Measurements from ENCODE around the gene NT5C1B.
"Not testable (repeated sequence)": the region's sequence is repeated elsewhere in the genome, so short reads cannot be mapped to it uniquely, and the experiment has no call there.

Gene NT5C1B

DNA sequence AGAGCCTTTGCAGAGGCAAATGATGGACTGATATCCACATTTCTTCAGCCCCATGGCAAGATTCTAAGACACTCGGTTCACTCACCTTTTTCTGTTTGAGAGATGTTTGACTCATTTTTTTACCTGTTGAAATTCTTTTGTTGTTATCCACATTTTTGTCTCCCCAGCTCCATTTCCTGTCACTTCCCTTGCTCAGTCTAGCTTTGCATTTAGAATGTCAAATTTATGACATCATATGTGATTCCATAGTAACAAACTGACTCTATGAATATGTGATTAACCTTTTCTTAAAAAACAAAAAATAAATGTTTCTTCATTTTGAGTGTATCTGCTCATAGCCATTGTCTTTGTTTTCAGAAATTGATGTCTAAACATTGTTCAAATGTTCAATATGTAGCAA, at the start of gene NT5C1B:
TSS of gene NT5C1B (minus strand) at position 216 of the 400 bp plus-strand sequence. CDS start at position 115, 101 bp downstream.
- no peak for DNase-seq

DNA sequence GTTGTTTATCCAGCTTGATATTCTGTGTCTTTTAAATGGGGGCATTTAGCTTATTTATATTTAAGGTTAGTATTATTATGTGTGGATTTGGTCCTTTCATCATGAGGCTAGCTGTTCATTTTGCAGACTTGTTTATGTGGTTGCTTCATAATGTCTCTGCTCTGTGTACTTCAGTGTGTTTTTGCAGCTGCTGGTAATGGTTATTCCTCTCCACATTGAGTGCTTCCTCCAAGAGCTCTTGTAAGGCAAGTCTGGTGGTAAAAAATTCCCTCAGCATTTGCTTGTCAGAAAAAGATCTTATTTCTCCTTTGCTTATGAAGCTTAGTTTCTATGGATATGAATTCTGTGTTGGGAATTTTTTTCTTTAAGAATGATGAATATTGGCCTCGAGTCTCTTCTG, 47.8 kb upstream of the NT5C1B start:
- no peak for DNase-seq

DNA sequence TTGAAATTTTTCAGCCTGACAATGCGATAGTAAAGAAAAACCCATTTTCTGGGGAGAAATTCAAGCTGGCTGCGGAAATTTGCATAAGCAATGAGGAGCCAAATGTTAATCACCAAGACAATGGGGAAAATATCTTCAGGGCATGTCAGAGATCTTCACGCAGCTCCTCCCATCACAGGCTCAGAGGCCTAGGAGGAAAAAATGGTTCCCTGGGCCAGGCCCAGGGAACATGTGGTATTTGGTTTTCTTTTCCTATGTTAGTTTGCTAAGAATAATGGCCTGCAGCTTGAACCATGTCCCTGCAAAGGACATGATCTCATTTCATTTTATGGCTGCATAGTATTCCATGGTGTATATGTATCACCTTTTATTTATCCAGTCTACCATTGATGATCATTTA, 43.3 kb upstream of the NT5C1B start:
- not testable (repeated sequence) for DNase-seq

DNA sequence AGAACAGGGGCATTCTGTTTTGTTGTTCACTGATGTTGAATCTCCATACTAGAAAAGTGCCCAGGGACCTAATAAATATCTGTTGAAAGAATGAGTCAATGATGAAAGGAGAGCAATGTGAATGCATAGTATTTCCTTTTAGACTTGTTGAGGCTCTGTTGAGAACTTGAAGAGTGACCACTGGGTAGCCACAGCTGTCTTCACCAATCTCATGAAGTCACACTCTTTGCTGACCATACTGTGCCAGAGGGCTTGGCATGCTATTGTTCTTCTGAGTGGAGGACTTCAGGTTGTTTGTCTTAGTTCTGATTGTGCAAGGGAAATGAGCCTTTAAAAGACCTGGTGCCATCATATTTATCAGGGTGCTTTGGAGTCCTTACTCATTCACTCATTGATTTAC, 41.6 kb upstream of the NT5C1B start:
- DNase-seq: no peak

DNA sequence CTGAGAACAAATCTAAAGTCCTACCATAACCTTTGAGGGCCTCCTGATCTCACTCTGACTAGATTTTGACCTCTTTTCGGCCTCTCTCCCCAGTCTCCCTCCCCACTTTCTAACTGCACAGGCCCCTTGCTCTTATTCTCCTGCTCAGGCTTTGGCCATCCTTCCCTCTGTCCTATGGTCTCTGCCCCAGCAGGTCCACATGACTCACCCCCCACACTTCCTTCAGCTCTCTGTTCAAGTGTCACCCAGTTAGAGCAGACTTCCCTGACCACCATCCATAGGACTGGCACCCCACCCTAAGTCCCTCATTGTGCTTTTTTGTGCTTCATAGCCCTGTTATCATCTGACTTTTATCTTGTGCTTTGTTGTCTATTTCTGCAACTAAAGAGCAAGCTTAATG, 41.2 kb upstream of the NT5C1B start:
- no peak for DNase-seq

DNA sequence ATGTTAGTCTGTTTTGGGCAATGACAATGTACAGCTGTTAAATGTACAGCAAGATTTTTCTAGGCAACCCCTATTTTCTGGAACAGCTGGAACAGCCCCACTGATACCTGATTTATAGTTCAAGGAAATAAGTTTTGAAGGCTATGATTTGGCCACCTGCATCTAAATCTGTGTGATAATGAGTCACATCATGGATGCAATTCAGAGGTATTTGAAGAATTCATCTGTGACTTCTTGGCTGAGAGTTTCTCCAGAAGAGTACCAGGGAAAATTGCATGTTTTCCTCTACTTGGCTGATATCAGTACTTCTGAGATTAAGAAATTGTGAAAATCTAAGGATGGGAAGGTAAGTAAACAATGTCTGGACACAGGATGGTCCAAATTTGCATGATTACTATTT, 40.7 kb upstream of the NT5C1B start:
- DNase-seq: no peak

DNA sequence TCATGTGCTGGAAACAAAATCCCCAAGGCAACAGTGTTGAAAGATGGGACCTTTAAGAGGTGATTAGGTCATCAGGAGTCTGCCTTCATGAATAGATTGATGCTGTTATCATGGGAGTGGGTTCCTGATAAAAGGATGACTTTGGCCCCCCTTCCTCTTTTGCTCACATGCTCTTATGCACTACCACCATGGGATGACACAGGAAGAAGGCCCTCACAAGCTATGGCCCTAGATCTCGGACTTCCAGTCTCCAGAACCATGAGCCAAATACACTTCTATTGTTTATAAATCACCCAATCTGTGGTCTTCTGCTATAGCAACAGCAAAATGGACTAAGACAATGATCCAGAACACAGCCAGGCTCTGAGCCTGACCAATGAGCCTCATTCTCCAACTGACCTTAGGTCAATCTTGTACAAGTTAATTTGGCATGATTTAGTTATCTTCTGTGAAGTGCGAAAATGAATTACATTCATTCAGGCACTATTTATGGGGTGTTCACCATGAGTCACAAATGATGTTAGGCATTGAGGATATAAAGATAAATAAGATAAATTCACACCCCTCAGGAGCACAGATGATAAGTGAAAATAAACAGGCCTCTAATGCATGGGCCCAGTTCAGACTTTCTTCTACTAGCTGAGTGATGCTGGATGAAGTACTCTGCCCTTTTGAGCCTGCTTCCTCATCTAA, 37.7 kb upstream of the NT5C1B start:
- no peak for DNase-seq

DNA sequence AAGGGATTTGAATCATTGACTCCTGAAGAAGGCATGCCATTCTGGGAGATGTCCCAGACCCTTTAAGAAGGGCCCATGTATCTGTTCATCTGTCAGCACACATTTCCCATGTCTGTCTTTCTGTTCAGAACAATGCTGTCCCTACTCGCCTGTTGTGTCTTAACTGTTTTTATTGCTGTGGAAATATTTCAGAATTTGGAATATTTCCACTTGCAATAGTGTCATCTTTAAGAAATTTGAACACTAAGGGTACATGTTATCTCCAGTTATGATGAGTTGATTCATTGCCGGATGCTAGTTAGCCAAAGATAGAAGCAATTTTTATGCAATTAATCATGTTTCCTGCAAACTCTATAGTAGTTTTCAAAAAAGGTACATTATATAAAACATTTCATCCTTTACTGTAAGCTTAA, 36.9 kb upstream of the NT5C1B start:
- no peak for DNase-seq

DNA sequence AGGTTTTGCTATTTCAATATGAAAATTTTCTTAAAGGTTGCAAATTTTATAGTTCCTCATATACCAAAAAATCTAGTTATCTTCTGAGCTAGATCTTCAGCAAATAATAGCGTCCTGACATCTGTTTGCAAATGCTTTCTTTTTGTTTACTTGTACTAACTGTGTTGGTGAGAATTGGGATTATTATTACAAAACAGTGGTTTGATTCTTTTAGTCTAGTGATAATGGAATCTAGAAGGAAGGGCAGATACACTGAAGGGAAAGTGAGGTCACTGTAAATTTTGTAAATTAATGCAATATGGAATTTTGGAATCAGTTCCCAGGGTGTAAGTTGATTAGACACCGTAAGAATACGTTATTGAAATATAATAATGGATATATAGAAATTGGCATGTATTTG, 36.2 kb upstream of the NT5C1B start:
- DNase-seq: no peak

DNA sequence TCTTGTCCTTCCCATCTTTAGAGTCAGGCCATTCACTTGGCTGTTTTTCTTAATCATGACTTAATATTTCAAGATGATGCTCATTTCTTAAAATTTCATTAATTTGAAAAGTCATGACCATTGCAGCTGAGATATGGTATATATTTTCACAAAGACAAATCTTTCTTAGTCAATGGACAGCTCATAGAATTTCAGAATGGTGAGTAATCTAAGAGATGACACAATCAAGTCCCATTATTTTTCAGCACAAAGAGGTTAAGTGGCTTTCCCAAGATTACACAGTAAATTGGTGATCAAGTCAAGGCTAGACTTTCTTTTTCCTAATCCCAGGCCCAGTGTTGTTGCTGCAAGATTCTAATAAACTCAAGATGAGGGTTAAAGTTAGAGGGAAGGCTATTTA, 34.4 kb upstream of the NT5C1B start:
- no peak for DNase-seq

DNA sequence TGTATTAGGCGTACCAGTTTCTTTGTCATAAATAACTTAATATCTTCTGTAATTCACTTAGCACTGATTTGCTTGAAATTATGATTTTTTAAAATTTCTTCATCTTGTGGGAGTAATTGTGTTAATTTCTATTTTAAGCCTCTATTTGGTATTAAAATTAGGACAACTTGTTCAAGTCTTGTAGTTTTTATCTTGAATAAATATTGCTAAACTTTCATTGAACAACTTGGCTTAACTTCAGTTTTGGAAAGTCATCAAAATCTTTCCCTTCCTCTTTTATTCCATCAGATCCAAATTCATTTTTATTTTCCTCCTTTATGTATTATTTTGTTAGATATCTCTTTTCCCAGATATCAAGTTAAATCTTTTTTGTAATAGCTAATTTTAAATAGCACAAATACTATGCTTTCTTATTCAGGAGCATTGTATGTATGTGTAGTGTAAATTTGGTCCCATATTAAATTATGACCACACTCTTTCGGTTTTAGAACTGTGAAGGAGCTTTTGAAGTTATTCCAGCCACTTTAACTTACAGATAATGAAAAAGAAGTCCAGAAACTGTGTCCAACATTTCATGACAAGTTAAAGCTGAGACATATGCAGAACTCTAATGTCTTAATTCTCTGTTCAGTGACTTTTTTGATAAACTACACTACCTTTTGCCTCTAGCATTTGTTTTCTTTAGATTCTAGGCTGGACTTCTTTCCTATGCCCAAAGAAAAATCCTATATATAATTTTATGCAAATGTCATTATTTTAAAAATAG, 31.7 kb upstream of the NT5C1B start:
- no peak for DNase-seq

DNA sequence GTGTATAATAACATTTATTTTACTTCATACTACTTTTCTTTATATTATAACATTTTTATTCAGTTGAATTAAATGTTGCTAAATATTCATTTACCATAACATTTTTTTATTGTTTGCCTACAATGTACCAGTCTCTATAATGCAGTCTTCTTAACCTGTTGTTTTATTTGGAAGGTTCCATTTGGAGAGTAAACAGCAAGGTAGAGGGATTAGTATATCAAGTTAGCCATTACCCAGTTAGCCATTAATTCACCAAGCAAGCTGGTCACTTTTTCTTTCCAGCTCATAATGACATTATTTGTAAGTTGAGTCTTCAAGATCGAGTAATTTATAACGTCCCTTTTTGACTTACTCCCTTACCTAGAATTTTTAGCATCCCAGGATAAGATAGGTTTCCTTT, 29.7 kb upstream of the NT5C1B start:
- no peak for DNase-seq

DNA sequence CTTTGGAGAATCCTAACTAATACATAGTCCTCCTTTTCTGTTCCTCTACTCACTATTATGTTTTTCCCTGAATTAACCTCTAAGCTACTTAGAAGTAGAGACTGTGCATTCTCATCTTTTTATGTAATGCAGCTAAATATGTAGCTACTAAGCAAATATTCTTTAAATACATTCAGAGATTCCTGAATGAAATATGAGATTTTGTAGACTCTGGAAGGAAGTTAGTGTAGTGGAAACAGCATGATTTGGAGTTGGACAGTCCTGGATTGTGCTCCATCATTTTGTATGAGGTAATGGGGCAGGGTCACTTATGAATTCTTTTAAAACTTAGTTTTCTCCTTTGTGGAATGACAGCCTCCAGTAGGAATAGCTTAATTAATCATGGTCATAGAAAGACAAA, 24.7 kb upstream of the NT5C1B start:
- DNase-seq: no peak

DNA sequence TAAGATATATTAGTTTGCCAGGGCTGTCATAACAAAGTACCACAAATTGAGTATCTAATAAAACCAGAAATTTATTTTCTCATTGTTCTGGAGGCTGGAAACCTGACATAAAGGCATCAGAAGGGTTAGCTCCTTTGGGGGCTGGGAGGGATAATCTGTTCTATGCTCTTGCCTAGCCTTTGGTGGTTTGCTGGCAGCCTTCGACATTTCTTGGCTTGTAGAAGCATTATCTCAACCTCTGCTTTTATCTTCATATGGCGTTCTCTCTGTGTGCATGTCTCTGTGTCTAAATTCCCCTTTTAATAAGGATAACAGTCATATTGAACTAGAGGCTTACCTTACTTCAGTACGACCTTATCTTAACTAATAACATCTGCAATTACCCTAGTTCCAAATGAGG, 22.8 kb upstream of the NT5C1B start:
- no peak for DNase-seq

DNA sequence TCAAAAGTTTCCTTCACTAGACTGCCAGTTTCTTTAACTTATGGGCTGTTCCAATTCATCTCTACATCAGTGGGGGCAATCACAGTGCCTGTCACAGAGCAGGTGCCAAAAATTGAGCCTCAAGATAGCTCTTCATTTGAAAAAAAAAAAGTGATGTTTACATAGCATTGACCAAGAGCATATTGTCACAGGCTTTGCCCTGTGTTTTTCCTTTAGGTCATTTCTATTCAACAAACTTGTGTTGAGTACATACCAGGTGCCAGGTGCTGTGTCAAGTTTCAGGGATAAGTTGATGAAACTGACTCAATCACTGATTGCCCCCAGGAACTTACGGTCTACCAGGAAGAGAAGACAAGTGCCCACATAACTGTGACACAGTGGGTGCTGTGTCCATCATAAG, 22.2 kb upstream of the NT5C1B start:
- no peak for DNase-seq

DNA sequence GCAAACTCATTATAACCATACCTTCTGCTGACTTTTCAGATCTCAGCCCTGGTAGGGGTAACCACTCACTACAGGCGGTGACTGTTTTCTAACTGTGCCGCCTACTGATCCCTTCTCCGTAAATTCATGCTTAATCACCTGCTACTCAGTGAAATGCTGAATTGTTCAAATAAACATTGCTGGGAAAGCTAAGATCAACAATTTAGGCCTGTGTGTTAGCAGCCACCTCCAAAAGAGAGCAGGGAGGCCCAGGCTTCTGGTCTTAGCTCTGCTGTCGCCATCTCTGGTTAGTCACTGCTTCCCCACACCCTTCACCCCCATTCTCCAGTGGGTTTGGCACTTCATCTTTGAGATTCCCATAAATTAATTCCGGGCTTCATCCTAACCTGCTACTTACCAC, 21.8 kb upstream of the NT5C1B start:
- DNase-seq: no peak

DNA sequence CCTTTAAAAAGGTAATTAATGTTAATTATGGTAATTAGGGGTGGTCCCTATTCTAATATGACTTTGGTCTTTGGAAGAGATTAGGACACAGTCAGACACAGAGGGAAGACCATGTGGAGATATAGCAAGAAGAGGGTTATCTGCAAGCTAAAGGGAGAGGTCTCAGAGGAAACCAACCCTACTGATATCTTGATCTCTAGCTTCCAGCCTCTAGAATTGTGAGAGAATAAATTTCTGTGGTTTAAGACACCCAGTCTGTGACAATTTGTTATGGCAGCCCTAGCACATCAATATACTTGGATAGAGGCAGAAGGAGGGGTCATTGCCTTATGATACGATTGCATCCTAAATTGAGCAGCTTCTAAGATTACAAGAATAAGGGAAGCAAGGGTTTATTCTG, 21.3 kb upstream of the NT5C1B start:
- no peak for DNase-seq

DNA sequence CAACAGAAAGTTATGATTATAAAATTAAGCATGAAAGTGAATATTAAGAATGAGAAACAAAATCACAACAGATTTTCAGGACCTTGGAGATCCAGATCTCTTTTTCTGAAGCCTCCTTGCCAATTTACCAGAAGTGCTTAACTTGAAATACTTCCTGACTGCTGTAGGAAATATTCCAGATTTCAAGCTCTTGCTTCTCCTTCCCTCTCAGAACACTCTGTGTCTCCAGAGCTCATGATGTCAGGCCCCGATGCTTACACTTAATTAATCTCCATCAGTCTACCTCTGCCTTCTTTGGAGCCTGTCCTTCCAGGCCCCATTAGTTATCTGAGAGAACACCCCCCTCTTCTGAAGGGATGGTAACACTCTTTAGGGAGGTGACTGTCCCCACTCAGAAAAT, 20.7 kb upstream of the NT5C1B start:
- no peak for DNase-seq

DNA sequence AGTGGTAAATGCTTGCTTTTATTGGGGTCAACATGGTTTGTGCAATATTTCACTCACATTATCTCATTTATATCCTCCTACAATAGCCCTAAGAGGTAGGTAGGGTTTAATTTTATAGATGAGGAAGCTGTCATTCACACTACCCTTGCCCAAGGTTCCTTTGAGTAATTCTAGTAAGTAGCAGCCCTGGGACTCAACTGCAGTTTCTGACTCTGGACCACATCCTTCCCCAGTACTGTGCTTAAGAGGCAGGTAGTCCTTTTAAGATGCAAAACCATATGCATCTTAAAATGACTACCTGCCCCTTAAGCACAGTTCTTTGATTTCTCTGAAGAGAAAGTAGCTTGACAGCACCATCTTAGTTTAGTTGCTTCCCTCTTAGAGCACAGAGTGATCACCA, 15.7 kb upstream of the NT5C1B start:
- DNase-seq: no peak

DNA sequence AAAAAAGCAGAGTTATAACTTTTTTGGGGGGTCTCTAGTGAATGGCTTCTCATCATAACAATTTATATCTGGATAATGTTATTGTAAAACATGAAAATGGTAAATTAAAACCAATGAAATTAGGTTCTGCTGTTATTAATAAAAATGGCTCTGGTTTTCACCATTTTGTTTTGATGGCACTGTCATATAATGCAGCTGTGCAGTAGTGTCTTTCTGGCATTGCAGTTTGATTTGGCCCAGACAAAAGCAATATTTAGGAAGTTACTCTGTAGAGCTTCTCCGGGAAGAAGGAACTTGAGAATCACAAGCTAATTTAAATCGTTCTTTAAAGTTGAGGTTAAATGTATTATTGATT, 15.1 kb upstream of the NT5C1B start:
- no peak for DNase-seq

DNA sequence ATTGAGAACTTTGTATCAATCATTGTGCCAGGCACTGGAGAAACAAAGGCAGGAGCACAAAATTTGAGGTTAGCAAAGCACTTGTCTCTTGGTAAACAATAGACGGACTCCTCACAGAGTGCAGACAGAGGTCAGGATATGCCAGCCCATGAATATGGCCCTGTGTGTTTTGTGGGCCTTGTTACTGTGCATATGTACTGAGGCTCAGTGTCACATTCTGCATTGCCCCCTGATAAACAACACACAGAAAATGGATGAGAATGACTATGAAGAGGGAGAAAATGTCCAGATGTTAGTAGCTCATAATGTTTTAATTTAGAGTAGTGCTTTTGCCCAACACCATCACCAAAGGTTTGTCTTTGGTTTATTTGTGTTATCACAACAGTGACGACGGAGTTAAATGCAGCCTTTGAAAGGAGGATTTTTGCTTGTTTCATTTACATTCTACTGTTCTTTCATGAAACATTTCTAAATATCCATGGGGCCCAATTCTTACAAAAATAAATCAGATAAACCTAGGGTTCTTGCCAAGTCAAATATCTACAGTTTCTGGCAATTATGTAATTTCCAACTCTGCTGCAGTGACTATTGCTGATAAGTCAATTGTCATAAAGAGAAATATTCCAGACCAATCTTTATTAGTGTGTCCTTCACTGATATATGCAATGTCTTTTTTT, 14.6 kb upstream of the NT5C1B start:
- no peak for DNase-seq

DNA sequence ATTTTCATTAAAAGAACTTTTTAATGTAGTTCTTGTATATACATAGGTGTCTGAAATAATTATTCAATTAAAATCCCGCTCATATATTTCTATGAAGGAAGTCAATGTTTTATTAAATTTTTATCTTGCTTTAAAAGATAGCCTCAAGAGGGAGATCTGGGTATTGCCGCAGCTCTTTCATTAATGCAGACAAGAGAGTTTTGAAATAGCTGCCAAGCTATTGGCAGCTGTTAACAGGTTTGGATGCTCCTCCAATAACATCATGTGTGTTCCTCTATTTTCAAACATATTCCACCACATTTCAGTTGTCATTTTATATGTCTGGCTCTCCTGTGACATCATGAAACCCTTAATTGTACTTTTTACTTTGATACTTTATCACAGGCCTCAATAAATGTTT, 12.9 kb upstream of the NT5C1B start:
- no peak for DNase-seq

DNA sequence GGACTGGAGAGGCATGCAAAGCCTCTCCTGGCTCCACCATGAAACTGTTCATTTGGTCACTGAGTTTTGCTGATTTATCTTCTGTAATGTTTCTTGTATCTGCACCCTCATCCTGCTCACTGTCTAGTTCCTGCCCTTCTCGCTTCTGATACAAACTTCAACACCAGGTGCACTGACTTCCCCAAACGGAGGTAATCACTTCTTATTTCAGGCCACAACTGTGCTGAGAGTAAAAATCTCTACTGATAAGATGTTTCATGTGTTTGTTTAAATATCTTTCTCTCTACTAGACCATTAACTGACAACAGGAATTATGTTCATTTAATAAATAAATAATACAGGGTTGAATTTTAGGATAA, 10.9 kb upstream of the NT5C1B start:
- DNase-seq: no peak

DNA sequence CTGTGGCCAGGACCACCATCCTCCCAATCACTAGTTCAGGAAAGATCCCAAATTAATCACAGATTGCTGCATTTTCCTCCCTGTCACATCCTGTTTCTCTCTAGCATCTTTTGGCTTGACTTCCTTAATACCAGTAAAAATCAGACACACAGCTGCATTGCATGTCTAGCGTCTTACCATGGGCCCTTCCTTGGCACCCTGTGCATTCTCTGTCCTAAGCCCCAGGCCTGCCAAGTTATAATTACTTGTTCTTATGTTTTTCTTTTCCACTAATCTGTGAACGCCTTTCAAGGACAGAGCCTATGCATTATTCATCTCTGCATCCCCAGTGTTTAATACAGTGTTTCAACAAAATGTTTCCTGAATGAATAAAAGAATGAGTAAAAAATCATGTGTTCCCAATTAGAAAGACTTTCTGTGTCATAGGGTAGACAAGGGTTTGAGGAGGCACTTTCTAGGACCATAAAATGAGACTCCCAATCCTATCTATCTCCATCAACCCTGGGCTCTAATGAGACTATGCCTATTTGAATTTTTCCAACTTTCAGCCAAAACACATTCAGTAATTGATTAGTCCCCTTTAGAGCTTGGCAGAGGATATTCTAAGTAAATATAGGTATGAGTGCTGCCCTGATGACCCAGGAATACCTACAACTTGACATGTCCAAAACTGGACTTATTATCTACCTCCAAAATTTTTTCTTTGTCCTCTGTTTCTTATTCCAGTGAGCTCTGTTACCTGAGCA, 10.3 kb upstream of the NT5C1B start:
- DNase-seq: no peak
